Measurements from ENCODE around the gene KRT84. TPM values are rescaled to one million over a fixed set of nuclear protein-coding genes. Genes with fewer than 3 reads are reported as not detected.

The KRT84 gene
- total RNA-seq, 4 donors from 2014 or later, result not detected

GRCh38 chr12:52351196-52352059 lies 34.0 kb downstream of the KRT84 start:
- TF ChIP-seq, protein P1, sequence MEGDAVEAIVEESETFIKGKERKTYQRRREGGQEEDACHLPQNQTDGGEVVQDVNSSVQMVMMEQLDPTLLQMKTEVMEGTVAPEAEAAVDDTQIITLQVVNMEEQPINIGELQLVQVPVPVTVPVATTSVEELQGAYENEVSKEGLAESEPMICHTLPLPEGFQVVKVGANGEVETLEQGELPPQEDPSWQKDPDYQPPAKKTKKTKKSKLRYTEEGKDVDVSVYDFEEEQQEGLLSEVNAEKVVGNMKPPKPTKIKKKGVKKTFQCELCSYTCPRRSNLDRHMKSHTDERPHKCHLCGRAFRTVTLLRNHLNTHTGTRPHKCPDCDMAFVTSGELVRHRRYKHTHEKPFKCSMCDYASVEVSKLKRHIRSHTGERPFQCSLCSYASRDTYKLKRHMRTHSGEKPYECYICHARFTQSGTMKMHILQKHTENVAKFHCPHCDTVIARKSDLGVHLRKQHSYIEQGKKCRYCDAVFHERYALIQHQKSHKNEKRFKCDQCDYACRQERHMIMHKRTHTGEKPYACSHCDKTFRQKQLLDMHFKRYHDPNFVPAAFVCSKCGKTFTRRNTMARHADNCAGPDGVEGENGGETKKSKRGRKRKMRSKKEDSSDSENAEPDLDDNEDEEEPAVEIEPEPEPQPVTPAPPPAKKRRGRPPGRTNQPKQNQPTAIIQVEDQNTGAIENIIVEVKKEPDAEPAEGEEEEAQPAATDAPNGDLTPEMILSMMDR (IDR thresholded peaks at IDR 0.05; ENCODE audit: low read depth), result no peak

DNA sequence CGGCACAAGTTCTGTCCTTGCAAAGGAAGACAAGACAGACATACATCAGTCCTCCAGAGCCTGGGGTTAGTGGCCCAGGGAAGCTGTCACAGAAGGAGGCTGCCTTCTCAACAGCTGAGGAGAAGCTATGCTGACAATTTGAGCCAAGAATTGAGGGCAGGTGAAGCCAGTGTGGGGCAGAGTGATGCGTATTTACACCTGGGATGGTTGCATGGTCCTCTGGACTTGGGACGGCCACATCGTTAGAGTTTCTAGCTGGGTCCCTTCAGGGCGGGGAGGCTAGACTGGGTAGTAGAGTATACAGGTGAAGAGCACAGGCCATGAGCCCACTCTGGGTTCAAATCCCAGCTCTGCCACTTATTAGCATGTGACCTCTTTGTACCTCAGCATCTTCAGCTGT lies 34.7 kb downstream of the KRT84 start:
- TF ChIP-seq, protein P1 (IDR thresholded peaks at IDR 0.05; ENCODE audit: low read depth), result no peak

DNA sequence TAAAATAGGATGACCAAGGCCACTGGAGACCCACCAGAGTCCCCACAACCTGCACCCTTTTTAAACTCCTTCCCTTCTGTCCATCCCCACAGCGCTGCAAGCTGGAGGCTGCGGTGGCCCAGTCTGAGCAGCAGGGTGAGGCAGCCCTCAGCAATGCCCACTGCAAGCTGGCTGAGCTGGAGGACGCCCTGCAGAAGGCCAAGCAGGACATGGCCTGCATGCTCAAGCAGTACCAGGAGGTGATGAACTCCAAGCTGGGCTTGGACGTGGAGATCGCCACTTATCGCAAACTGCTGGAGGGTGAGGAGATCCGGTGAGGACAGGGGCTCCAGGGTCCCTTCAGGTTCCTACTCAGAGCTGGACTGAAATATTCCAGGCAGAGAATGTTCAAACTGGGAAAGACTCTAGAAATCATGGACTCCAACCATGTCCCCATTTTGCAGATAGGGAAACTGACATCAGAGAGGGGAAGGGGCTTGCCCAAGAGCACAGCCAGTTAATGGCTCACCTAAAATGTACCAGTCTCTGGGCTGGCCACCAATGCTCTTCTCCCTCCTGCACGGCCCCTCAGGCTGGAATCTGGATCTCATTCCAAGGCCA lies 35.3 kb downstream of the KRT84 start:
- TF ChIP-seq, protein P1 (IDR thresholded peaks at IDR 0.05; ENCODE audit: low read depth), result no peak

DNA sequence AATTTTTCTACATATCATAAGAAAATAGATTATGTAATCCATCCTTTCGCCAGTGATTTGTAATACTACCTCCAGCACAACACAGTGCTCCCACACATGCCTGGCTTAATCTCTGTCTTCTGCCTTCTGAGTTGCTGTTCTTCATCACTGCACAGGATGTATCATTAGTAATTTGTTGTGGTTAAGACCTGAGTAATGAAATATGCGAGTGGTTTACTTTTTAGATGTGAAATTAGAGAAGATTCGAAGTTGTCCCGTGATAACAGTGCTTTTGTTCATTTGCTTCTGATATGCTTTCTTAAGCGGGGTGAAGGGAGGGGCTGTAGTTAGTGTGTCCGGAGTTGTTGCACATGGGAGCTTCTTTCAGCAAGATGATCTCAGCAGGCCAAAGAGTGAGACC lies 36.3 kb downstream of the KRT84 start:
- TF ChIP-seq, protein P1 (IDR thresholded peaks at IDR 0.05; ENCODE audit: low read depth), result no peak

- TF ChIP-seq, protein P1 (IDR thresholded peaks at IDR 0.05; ENCODE audit: low read depth), result no peak
Observed at GRCh38 chr12:52347551-52348510, 37.6 kb downstream of the KRT84 start.

GRCh38 chr12:52347016-52347415 lies 38.4 kb downstream of the KRT84 start:
- TF ChIP-seq, protein P1 (IDR thresholded peaks at IDR 0.05; ENCODE audit: low read depth), result no peak

All from subcutaneous adipose tissue (tissue), 4 donors.